Mesendoderm (in vitro differentiated cells): ENCODE results near the gene GCKR.

ENCODE experiments used
- DNase-seq: peaks from one replicate; pipeline ENCODE4 v3.0.0; 2013
- H2AK5ac ChIP-seq: 2 replicates; pipeline ENCODE4 v1.6.1; 2013; ENCODE audit warnings: low read length, inconsistent platforms
- H2BK120ac ChIP-seq: 2 replicates; pipeline ENCODE4 v1.6.1; 2013; ENCODE audit warnings: low read depth, mild to moderate bottlenecking, low read length, moderate library complexity, mixed read lengths
- H2BK15ac ChIP-seq: replicated peaks from 2 replicates; pipeline ENCODE4 v1.6.1; 2013; ENCODE audit warnings: low read depth, mild to moderate bottlenecking, moderate library complexity
- H2BK5ac ChIP-seq: 2 replicates; pipeline ENCODE4 v1.6.1; 2013; ENCODE audit warnings: low read length, inconsistent platforms
- H3K18ac ChIP-seq: 2 replicates; pipeline ENCODE4 v1.6.1; 2013; ENCODE audit warnings: mild to moderate bottlenecking, low read length, mixed read lengths
- H3K23ac ChIP-seq: one replicate; pipeline ENCODE4 v1.6.1; 2013; ENCODE audit warnings: low read length
- H3K27ac ChIP-seq: 2 replicates; pipeline ENCODE4 v1.5.1; 2013; ENCODE audit warnings: low read depth, mild to moderate bottlenecking, inconsistent platforms, low read length, moderate library complexity
- H3K27me3 ChIP-seq: 2 replicates; pipeline ENCODE4 v1.6.1; 2013; ENCODE audit warnings: low read length, control low read depth, mild to moderate bottlenecking, inconsistent platforms; ENCODE audit not compliant: insufficient read depth, poor library complexity
- H3K36me3 ChIP-seq: 2 replicates; pipeline ENCODE4 v1.6.1; 2013; ENCODE audit warnings: low read length, inconsistent platforms; ENCODE audit not compliant: control insufficient read depth, insufficient read depth
- H3K4ac ChIP-seq: one replicate; pipeline ENCODE4 v1.6.1; 2013; ENCODE audit warnings: low read depth, mild to moderate bottlenecking, low read length, moderate library complexity
- H3K4me1 ChIP-seq: 2 replicates; pipeline ENCODE4 v1.6.1; 2013; ENCODE audit warnings: low read depth, low read length, inconsistent platforms; ENCODE audit not compliant: control insufficient read depth
- H3K4me2 ChIP-seq: 2 replicates; pipeline ENCODE4 v1.6.1; 2013; ENCODE audit warnings: low read length
- H3K4me3 ChIP-seq: 2 replicates; pipeline ENCODE4 v1.5.1; 2013; ENCODE audit warnings: mild to moderate bottlenecking, low read length
- H3K56ac ChIP-seq: one replicate; pipeline ENCODE4 v1.6.1; 2013; ENCODE audit warnings: low read length
- H3K79me1 ChIP-seq: 2 replicates; pipeline ENCODE4 v1.6.1; 2013; ENCODE audit warnings: low read length, inconsistent platforms
- H3K79me2 ChIP-seq: 2 replicates; pipeline ENCODE4 v1.6.1; 2013; ENCODE audit warnings: mild to moderate bottlenecking, low read length; ENCODE audit not compliant: control insufficient read depth, insufficient read depth
- H3K9ac ChIP-seq: 2 replicates; pipeline ENCODE4 v1.6.1; 2013; ENCODE audit warnings: low read length, inconsistent platforms
- H4K5ac ChIP-seq: one replicate; pipeline ENCODE4 v1.6.1; 2013; ENCODE audit warnings: low read length
- H4K8ac ChIP-seq: one replicate; pipeline ENCODE4 v1.6.1; 2013; ENCODE audit warnings: low read depth, mild to moderate bottlenecking, control low read depth, low read length, moderate library complexity
- WGBS: extraction: QIAGEN DNeasy Blood & Tissue Kit; methylation state at CpG from one replicate; pipeline ENCODE4 v1.1.7; 2013; ENCODE audit warnings: low lambda C conversion rate, missing lambda C conversion rate; ENCODE audit not compliant: insufficient coverage; ENCODE audit errors: extremely low coverage; 5-methylcytosine and 5-hydroxymethylcytosine counted together

The GCKR gene

GRCh38 chr2:27492557-27492956 lies 4.1 kb upstream of the GCKR start:
- Histone ChIP-seq H2BK120ac (no peak overlapping the region), H3K36me3 (no peaks in the 10 kb centered on the region), H3K4me3 (no peak overlapping the region), H3K23ac (no peak overlapping the region), H3K4ac (no peak overlapping the region), H3K18ac (no peak overlapping the region), H4K8ac (no peak overlapping the region), H2BK15ac (no peak overlapping the region), H3K27me3 (peaks cover 4% of the 10 kb centered on the region), H3K27ac (no peak overlapping the region), H3K79me1 (peaks cover 2% of the 10 kb centered on the region), H3K9ac (no peak overlapping the region), H4K5ac (no peak overlapping the region), H3K4me2 (no peak overlapping the region), H3K56ac (no peak overlapping the region), H2AK5ac (no peak overlapping the region), H3K79me2 (no peaks in the 10 kb centered on the region), H3K4me1 (no peaks in the 10 kb centered on the region), H2BK5ac (no peak overlapping the region)
- DNase-seq = no peak
- WGBS = no CpG with 5 or more reads among the region's 4 CpGs

GRCh38 chr2:27493948-27494283 lies 2.7 kb upstream of the GCKR start:
- Histone ChIP-seq H3K23ac (no peak overlapping the region), H3K4me2 (no peak overlapping the region), H3K18ac (no peak overlapping the region), H3K56ac (no peak overlapping the region), H3K27me3 (peaks cover 4% of the 10 kb centered on the region), H3K9ac (no peak overlapping the region), H3K4me1 (no peaks in the 10 kb centered on the region), H2AK5ac (no peak overlapping the region), H2BK15ac (no peak overlapping the region), H3K27ac (no peak overlapping the region), H3K79me1 (peaks cover 2% of the 10 kb centered on the region), H3K4me3 (no peak overlapping the region), H4K5ac (no peak overlapping the region), H4K8ac (no peak overlapping the region), H3K4ac (no peak overlapping the region), H3K36me3 (no peaks in the 10 kb centered on the region), H3K79me2 (no peaks in the 10 kb centered on the region), H2BK120ac (no peak overlapping the region), H2BK5ac (no peak overlapping the region)
- no peak for DNase-seq
- no CpG with 5 or more reads among the region's 13 CpGs for WGBS

GRCh38 chr2:27494284-27494943 lies 2.2 kb upstream of the GCKR start:
- H3K4me1 ChIP-seq = no peaks in the 10 kb centered on the region
- no peak overlapping the region for H2AK5ac ChIP-seq
- H2BK15ac ChIP-seq = no peak overlapping the region
- no CpG with 5 or more reads among the region's 35 CpGs for WGBS
- peak overlapping the region; percentile 43 for H3K4me3 ChIP-seq
- H3K4ac ChIP-seq = no peak overlapping the region
- H3K9ac ChIP-seq = peak overlapping the region; percentile 72
- no peak overlapping the region for H3K23ac ChIP-seq
- no peak overlapping the region for H2BK120ac ChIP-seq
- peak; percentile 38 for DNase-seq
- H3K27ac ChIP-seq = no peak overlapping the region
- peak overlapping the region; percentile 20 for H3K18ac ChIP-seq
- peak overlapping the region; percentile 83 for H3K4me2 ChIP-seq
- no peaks in the 10 kb centered on the region for H3K79me2 ChIP-seq
- H4K8ac ChIP-seq = no peak overlapping the region
- H4K5ac ChIP-seq = no peak overlapping the region
- H2BK5ac ChIP-seq = no peak overlapping the region
- H3K79me1 ChIP-seq = no peaks in the 10 kb centered on the region
- no peaks in the 10 kb centered on the region for H3K36me3 ChIP-seq
- H3K56ac ChIP-seq = peak overlapping the region; percentile 86
- peaks cover 5% of the 10 kb centered on the region for H3K27me3 ChIP-seq

- peak; percentile 18 for DNase-seq
- Histone ChIP-seq H3K4me2 (peak within 1 kb of the TSS; percentile 83), H3K18ac (peak within 1 kb of the TSS; percentile 20), H4K8ac (no peak within 1 kb of the TSS), H3K27me3 (peaks cover 5% of the 10 kb centered on the region), H3K4me3 (peak within 1 kb of the TSS; percentile 43), H3K36me3 (no peaks in the 10 kb centered on the region), H4K5ac (no peak within 1 kb of the TSS), H3K23ac (no peak within 1 kb of the TSS), H3K56ac (peak within 1 kb of the TSS; percentile 86), H2BK5ac (no peak within 1 kb of the TSS), H3K79me1 (no peaks in the 10 kb centered on the region), H2BK15ac (no peak within 1 kb of the TSS), H3K4ac (no peak within 1 kb of the TSS), H3K79me2 (no peaks in the 10 kb centered on the region), H2BK120ac (no peak within 1 kb of the TSS), H3K9ac (peak within 1 kb of the TSS; percentile 72), H3K27ac (no peak within 1 kb of the TSS), H2AK5ac (no peak within 1 kb of the TSS), H3K4me1 (no peaks in the 10 kb centered on the region)
- no CpG with 5 or more reads among the region's 70 CpGs for WGBS
Measured at GRCh38 chr2:27494944-27495554, 1.6 kb upstream of the GCKR start, which contains the start of gene FNDC4. Gene FNDC4 (minus strand): TSS chr2:27495200. CDS start chr2:27494679, 521 bp downstream.

- Histone ChIP-seq H2AK5ac (no peak overlapping the region), H3K79me2 (no peaks in the 10 kb centered on the region), H3K79me1 (no peaks in the 10 kb centered on the region), H2BK120ac (no peak overlapping the region), H3K18ac (no peak overlapping the region), H2BK15ac (no peak overlapping the region), H3K27ac (no peak overlapping the region), H4K8ac (no peak overlapping the region), H3K56ac (no peak overlapping the region), H3K23ac (no peak overlapping the region), H3K4me2 (no peak overlapping the region), H2BK5ac (no peak overlapping the region), H3K9ac (no peak overlapping the region), H3K4me3 (no peak overlapping the region), H3K4ac (no peak overlapping the region), H3K36me3 (no peaks in the 10 kb centered on the region), H4K5ac (no peak overlapping the region), H3K4me1 (no peaks in the 10 kb centered on the region), H3K27me3 (peaks cover 5% of the 10 kb centered on the region)
- WGBS = no CpG with 5 or more reads among the region's 4 CpGs
- no peak for DNase-seq
Measured at GRCh38 chr2:27495840-27496356, 741 bp upstream of the GCKR start.
